IPS-15b (cell line): ENCODE measurements around the gene RAVER2.

Experiments used
- H3K27me3 ChIP-seq: one replicate; pipeline ENCODE4 v1.6.1; 2013; ENCODE audit warnings: low read length; ENCODE audit not compliant: control insufficient read depth, insufficient read depth
- H3K36me3 ChIP-seq: one replicate; pipeline ENCODE4 v1.6.1; 2013; ENCODE audit warnings: low read length; ENCODE audit not compliant: control insufficient read depth, insufficient read depth
- H3K4me1 ChIP-seq: one replicate; pipeline ENCODE4 v1.6.1; 2013; ENCODE audit warnings: mild to moderate bottlenecking, low read length; ENCODE audit not compliant: control insufficient read depth, insufficient read depth
- H3K4me3 ChIP-seq: one replicate; pipeline ENCODE4 v1.5.1; 2013; ENCODE audit warnings: low read depth, low read length
- H3K9ac ChIP-seq: one replicate; pipeline ENCODE4 v1.6.1; 2013; ENCODE audit warnings: low read depth, mild to moderate bottlenecking, low read length
- H3K9me3 ChIP-seq: one replicate; pipeline ENCODE4 v1.6.1; 2013; ENCODE audit warnings: mild to moderate bottlenecking, low read length; ENCODE audit not compliant: control insufficient read depth, insufficient read depth

Gene RAVER2

GRCh38 chr1:64822621-64823020 lies 77.7 kb downstream of the RAVER2 start:
- no peaks in the 10 kb centered on the region for H3K36me3 ChIP-seq
- H3K27me3 ChIP-seq: no peaks in the 10 kb centered on the region

GRCh38 chr1:64823691-64824476 lies 79.0 kb downstream of the RAVER2 start:
- Histone ChIP-seq H3K4me3 (no peak overlapping the region), H3K4me1 (no peaks in the 10 kb centered on the region), H3K36me3 (no peaks in the 10 kb centered on the region), H3K27me3 (no peaks in the 10 kb centered on the region), H3K9ac (no peak overlapping the region), H3K9me3 (no peaks in the 10 kb centered on the region)

More at GRCh38 chr1:64822621-64823020, 77.7 kb downstream of the RAVER2 start:
- Histone ChIP-seq H3K9ac (no peak overlapping the region), H3K4me3 (no peak overlapping the region), H3K9me3 (no peaks in the 10 kb centered on the region), H3K4me1 (no peaks in the 10 kb centered on the region)

- Histone ChIP-seq H3K4me1 (no peaks in the 10 kb centered on the region), H3K4me3 (no peak overlapping the region), H3K36me3 (no peaks in the 10 kb centered on the region), H3K9me3 (no peaks in the 10 kb centered on the region), H3K9ac (no peak overlapping the region), H3K27me3 (no peaks in the 10 kb centered on the region)
These were observed 82.1 kb downstream of the RAVER2 start for GRCh38 chr1:64826991-64827390.

GRCh38 chr1:64828829-64829228 lies 84.0 kb downstream of the RAVER2 start:
- H3K36me3 ChIP-seq: no peaks in the 10 kb centered on the region
- no peaks in the 10 kb centered on the region for H3K4me1 ChIP-seq
- no peaks in the 10 kb centered on the region for H3K9me3 ChIP-seq
- H3K27me3 ChIP-seq: no peaks in the 10 kb centered on the region
- H3K4me3 ChIP-seq: no peak overlapping the region
- no peak overlapping the region for H3K9ac ChIP-seq

- H3K9ac ChIP-seq: no peak overlapping the region
- no peak overlapping the region for H3K4me3 ChIP-seq
- H3K9me3 ChIP-seq: no peaks in the 10 kb centered on the region
- H3K36me3 ChIP-seq: no peaks in the 10 kb centered on the region
- H3K27me3 ChIP-seq: no peaks in the 10 kb centered on the region
- no peaks in the 10 kb centered on the region for H3K4me1 ChIP-seq
These were observed 84.6 kb downstream of the RAVER2 start for GRCh38 chr1:64829411-64830029.

- Histone ChIP-seq H3K36me3 (no peaks in the 10 kb centered on the region), H3K9me3 (no peaks in the 10 kb centered on the region), H3K4me3 (no peak overlapping the region), H3K9ac (no peak overlapping the region), H3K27me3 (no peaks in the 10 kb centered on the region), H3K4me1 (no peaks in the 10 kb centered on the region)
These were observed 85.3 kb downstream of the RAVER2 start for GRCh38 chr1:64830030-64830651.

- no peaks in the 10 kb centered on the region for H3K9me3 ChIP-seq
- H3K4me3 ChIP-seq: no peak overlapping the region
- H3K9ac ChIP-seq: no peak overlapping the region
- no peaks in the 10 kb centered on the region for H3K4me1 ChIP-seq
- no peaks in the 10 kb centered on the region for H3K27me3 ChIP-seq
- H3K36me3 ChIP-seq: peaks cover 7% of the 10 kb centered on the region
These were observed 89.9 kb downstream of the RAVER2 start for GRCh38 chr1:64834734-64835133.

- H3K36me3 ChIP-seq: peaks cover 14% of the 10 kb centered on the region
- H3K4me1 ChIP-seq: no peaks in the 10 kb centered on the region
- H3K4me3 ChIP-seq: no peak overlapping the region
- H3K9ac ChIP-seq: no peak overlapping the region
- no peaks in the 10 kb centered on the region for H3K9me3 ChIP-seq
- no peaks in the 10 kb centered on the region for H3K27me3 ChIP-seq
These were observed 91.9 kb downstream of the RAVER2 start for GRCh38 chr1:64836802-64837201.

- peaks cover 14% of the 10 kb centered on the region for H3K36me3 ChIP-seq
- H3K4me1 ChIP-seq: no peaks in the 10 kb centered on the region
- no peaks in the 10 kb centered on the region for H3K27me3 ChIP-seq
- H3K9ac ChIP-seq: no peak overlapping the region
- no peaks in the 10 kb centered on the region for H3K9me3 ChIP-seq
- no peak overlapping the region for H3K4me3 ChIP-seq
These were observed 93.6 kb downstream of the RAVER2 start for GRCh38 chr1:64838486-64838885.

GRCh38 chr1:64839261-64839660 lies 94.4 kb downstream of the RAVER2 start:
- H3K27me3 ChIP-seq: no peaks in the 10 kb centered on the region
- H3K4me3 ChIP-seq: no peak overlapping the region
- H3K9me3 ChIP-seq: no peaks in the 10 kb centered on the region
- H3K36me3 ChIP-seq: peaks cover 14% of the 10 kb centered on the region
- no peaks in the 10 kb centered on the region for H3K4me1 ChIP-seq
- H3K9ac ChIP-seq: no peak overlapping the region

- Histone ChIP-seq H3K4me1 (no peaks in the 10 kb centered on the region), H3K36me3 (peaks cover 14% of the 10 kb centered on the region), H3K9me3 (no peaks in the 10 kb centered on the region), H3K27me3 (no peaks in the 10 kb centered on the region), H3K4me3 (no peak overlapping the region), H3K9ac (no peak overlapping the region)
These were observed 95.0 kb downstream of the RAVER2 start for GRCh38 chr1:64839732-64840405.
